ENCODE results near the gene MCF2.
"Not testable (repeated sequence)": the region's sequence is repeated elsewhere in the genome, so short reads cannot be mapped to it uniquely, and the experiment has no call there.

The MCF2 gene, protein sequence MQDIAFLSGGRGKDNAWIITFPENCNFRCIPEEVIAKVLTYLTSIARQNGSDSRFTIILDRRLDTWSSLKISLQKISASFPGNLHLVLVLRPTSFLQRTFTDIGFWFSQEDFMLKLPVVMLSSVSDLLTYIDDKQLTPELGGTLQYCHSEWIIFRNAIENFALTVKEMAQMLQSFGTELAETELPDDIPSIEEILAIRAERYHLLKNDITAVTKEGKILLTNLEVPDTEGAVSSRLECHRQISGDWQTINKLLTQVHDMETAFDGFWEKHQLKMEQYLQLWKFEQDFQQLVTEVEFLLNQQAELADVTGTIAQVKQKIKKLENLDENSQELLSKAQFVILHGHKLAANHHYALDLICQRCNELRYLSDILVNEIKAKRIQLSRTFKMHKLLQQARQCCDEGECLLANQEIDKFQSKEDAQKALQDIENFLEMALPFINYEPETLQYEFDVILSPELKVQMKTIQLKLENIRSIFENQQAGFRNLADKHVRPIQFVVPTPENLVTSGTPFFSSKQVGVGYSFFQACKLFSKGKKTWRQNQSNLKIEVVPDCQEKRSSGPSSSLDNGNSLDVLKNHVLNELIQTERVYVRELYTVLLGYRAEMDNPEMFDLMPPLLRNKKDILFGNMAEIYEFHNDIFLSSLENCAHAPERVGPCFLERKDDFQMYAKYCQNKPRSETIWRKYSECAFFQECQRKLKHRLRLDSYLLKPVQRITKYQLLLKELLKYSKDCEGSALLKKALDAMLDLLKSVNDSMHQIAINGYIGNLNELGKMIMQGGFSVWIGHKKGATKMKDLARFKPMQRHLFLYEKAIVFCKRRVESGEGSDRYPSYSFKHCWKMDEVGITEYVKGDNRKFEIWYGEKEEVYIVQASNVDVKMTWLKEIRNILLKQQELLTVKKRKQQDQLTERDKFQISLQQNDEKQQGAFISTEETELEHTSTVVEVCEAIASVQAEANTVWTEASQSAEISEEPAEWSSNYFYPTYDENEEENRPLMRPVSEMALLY

DNA sequence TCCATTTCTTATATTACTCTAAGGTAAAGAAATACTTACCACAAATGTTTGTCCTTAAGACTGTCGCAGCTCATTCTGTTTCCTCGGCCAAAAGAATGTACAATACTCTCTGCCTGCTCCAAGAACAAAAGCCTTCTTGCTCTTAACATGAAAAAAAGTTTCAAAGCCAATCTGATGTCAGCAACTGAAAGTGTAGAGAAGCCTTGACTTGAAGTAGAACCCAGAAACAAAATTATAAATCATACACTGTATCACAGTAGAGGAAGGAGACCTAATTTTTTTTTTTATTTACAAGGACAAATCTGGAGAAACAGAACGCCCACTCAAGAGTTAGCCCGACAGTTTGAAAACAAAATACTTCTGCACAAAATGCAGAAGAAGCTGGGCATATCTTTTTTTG is at the start of gene MCF2:
Gene MCF2, minus strand, starts transcription at position 101 of the 400 bp plus-strand sequence. CDS start 56,423 bp downstream, outside the sequence.
- no peak for FAIRE-seq

GRCh38 chrX:139751053-139751452 is 43.1 kb upstream of the MCF2 start:
- FAIRE-seq = no peak

DNA sequence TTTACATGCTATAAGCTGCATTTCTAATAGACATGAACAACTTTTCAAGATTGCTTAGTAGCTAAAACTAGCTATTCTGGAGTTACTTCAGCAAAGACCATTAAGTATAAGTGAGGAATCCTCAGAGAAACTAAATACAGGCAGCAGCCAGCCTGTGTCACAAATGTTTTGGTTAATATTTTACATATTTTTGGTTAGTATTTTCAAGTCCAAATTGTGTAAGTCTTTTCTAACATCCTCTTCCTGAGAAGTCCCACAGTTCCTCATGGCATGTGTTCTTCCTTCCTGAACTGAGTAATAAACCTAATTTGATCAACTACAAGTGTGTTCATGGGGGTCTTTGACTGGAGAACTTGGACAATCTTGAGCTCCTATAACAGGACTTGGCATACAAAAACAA is 42.4 kb upstream of the MCF2 start:
- FAIRE-seq = no peak

DNA sequence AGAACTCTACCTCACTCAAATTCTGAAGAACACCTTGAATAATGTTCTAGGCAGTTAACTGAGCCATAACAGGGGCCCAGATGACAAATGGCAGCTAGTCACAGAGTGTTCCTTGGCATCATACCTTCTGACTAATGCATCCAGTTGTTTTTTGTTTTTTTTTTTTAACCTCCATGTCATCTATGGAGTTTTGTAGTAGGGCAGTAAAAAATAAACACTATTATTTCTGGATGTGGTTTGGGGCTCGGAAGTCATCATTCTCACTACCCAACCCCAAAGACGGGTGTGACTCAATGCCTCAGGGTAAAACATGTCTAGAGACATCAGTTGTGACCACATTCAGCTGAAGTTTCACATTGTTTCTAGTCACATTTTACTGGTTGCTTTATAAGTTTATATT is 31.2 kb upstream of the MCF2 start:
- no peak for FAIRE-seq

- no peak for FAIRE-seq
Observed at GRCh38 chrX:139738581-139738980, 30.6 kb upstream of the MCF2 start.

DNA sequence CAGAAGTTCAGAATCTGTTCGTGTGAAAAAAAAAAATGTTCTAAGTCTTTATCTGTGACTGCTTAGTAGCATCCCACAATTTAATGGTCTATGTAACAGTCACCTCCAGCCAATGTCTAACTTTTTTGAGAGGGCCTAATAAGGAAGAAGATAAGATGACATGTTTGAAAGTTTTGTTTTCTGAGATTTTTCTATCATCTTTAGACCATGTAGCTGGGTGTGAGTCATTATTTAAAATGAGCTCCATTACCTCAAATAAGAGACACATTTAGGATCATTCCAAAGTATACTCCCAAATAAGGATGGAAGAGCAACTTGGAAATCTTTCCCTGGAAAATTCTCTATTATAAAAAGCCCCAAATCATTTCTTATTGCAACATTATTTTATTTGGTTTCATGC is 28.2 kb upstream of the MCF2 start:
- FAIRE-seq = no peak

GRCh38 chrX:139734996-139735395 is 27.0 kb upstream of the MCF2 start:
- FAIRE-seq = no peak

DNA sequence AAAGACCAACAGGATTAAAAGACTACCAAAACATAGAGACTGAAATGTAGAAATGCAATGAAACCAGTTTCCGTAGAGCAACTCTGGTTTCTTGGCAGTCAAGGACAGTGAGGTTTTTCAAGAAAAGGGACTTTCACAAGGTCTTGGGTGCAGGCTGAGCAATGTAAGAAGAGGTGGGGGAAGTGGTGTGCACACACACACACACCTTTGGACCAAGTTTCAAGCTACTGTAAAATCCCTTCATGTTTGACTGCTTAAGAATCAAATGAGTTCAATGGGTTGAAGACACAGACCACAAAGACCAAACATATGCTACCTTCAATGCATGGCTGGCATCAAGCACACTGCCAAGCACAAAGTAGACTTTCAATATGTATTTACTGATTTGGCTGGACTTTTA is 17.8 kb upstream of the MCF2 start:
- no peak for FAIRE-seq

DNA sequence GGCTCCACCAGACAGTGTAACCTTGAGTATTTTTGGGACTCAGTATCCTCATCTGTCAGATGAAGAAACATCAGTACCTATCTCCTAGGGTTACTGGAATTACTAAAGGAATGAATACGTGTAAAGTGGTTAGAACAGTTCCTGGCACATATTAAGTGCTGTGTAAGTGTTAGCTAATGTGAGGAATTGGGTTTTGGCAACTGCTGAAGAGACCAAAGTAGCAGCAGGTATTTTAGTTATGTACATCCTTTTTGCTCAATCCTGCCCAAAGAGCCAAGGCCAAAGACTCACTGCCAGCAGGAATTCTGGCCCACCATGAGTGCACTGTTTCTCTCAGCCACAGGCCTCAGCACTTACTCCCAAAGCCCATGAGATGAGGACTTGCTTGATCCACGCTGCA is 16.7 kb upstream of the MCF2 start:
- no peak for FAIRE-seq

DNA sequence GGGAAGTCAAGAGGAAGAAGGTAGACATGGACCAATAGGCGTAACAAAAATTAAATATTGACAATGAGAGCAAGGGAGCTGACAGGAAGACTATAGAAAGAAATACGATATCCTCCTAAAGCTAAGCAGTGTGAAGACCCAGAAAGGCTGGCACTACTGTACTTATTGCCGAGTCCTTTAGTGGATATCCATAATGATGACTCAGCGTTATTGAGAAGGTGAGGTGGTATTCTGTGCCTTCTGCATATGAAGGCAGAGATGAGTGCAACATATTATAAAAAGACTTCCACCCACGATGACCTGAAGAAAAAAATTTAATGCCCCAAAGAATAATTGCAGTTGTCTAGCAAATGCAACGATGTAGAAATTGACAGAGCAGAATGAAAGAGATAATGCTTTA is 13.0 kb upstream of the MCF2 start:
- FAIRE-seq = no peak

GRCh38 chrX:139720136-139720535 is 12.2 kb upstream of the MCF2 start:
- FAIRE-seq = no peak

GRCh38 chrX:139702658-139703057 is 5.3 kb downstream of the MCF2 start:
- no peak for FAIRE-seq

- FAIRE-seq = no peak
Observed at GRCh38 chrX:139692908-139693307, 15.1 kb downstream of the MCF2 start.

GRCh38 chrX:139692506-139692849 is 15.5 kb downstream of the MCF2 start:
- FAIRE-seq = no peak

GRCh38 chrX:139691843-139692505 is 16.0 kb downstream of the MCF2 start:
- FAIRE-seq = no peak

DNA sequence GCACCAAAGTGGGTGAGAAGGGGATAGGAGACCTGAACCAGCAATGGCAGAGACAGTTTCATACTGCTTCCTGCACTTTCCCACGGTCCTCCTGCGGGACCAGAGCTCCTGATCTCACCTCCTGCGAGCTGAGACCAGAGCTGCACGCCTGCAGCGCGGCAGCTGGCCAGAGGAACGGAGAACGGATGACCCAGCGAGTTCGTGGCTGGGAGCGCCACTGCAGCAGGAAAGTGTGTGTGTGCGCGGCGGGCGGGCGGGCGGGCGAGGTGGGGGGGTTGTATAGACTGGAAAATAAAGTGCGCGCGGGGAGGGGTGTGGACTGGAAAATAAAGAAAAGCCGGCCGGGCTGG is 16.5 kb downstream of the MCF2 start:
- no peak for FAIRE-seq

- FAIRE-seq = not testable (repeated sequence)
Observed at GRCh38 chrX:139685175-139685574, 22.8 kb downstream of the MCF2 start.

DNA sequence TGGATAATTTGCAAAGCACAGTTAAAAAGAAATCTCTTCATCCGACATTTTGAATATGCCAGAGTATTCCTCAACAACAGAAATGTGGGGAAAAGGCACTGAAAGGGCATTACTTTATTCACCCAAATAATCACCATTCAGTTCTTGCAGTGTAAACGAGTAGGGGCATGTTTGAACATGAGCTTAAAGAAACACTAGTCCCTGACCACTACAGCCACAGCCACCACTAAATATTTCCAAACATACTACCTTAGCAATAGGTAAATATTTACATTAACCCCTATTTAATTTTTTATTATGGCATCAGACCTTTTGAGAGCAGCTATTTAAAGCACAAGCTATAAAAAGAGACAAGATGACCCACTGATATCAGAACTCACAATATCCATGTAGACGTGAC is 27.6 kb downstream of the MCF2 start:
- FAIRE-seq = no peak

GRCh38 chrX:139647597-139647996 is 60.4 kb downstream of the MCF2 start:
- no peak for FAIRE-seq

- FAIRE-seq = no peak
Observed at GRCh38 chrX:139642241-139642927, 65.6 kb downstream of the MCF2 start.

- FAIRE-seq = no peak
Observed at GRCh38 chrX:139640259-139640658, 67.7 kb downstream of the MCF2 start.

DNA sequence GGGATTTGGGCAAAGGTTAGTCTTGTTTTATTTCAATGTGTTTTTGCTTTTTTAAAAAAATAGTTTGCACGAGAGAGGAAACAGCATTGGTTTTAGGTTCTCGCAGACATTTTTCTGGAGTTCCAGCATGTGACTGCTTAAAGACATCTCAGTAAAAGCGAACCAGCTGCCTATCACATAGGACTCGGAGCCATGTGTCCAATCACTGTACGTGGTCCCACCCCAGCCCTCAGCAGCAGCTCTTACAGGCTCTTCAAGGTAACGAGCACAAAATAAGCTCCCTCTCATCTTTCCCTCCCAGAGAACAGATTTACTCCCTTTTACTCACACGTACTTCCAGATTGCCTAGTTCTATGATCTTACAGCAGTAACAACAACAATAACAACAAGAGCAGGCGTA is 68.7 kb downstream of the MCF2 start:
- no peak for FAIRE-seq

GRCh38 chrX:139600105-139600504 is 107.9 kb downstream of the MCF2 start:
- no peak for FAIRE-seq

Measured in G401.6 (cell line).